ENCODE measurements around the gene PNMA8B.

The PNMA8B gene

GRCh38 chr19:46453661-46454060, 42.0 kb downstream of the PNMA8B start:
- Histone ChIP-seq H3K36me3 (replicated peaks; ENCODE audit: low read depth, low read length) (no peaks in the 10 kb centered on the region), H3K9me3 (ENCODE audit: insufficient read depth, low read length) (peaks cover 6% of the 10 kb centered on the region; the same call in 1 of the 2 replicates), H3K79me2 (ENCODE audit: low read length) (no peaks in the 10 kb centered on the region), H3K4me3 (ENCODE audit: low read length) (no peak overlapping the region), H3K27me3 (ENCODE audit: low read depth, low read length) (peaks cover 11% of the 10 kb centered on the region), H2AFZ (ENCODE audit: low read depth, low read length) (no peak overlapping the region), H3K4me1 (ENCODE audit: low read length) (no peaks in the 10 kb centered on the region), H3K4me2 (ENCODE audit: low read length) (no peak overlapping the region), H4K20me1 (ENCODE audit: insufficient read depth, low read length) (no peaks in the 10 kb centered on the region), H3K27ac (ENCODE audit: low read length) (no peak overlapping the region), H3K9ac (ENCODE audit: low read length) (no peak overlapping the region)
- no peak for TF ChIP-seq EZH2phosphoT487 (IDR thresholded peaks at IDR 0.05; ENCODE audit: low read depth)
- no peak for TF ChIP-seq CTCF (IDR thresholded peaks at IDR 0.05; ENCODE audit: low read depth, low read length)

DNA sequence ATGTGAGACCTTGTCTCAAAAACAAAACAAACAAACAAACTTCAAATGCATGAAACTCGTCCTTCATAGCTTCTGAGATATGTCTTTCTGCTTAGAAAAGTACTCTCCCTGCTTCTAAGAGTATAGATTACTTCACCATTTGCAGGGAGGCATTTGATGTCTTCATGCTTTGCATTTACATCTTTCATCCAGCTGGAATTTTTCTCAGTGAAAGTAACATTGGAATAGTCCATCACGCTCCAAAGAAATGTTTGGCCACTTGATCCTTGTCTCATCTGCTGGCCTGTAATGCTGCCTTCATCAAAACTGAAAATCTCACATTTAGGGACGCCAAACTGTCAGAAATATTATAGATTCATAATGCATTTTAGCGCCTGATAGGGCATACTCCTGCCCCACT, 43.5 kb downstream of the PNMA8B start:
- TF ChIP-seq CTCF (IDR thresholded peaks at IDR 0.05; ENCODE audit: low read depth, low read length) (no peak), EZH2phosphoT487 (IDR thresholded peaks at IDR 0.05; ENCODE audit: low read depth) (no peak)

GRCh38 chr19:46451352-46451751, 44.3 kb downstream of the PNMA8B start:
- H3K4me2 ChIP-seq (ENCODE audit: low read length), result no peak overlapping the region
- no peak overlapping the region for H3K4me3 ChIP-seq (ENCODE audit: low read length)
- no peak overlapping the region for H3K27ac ChIP-seq (ENCODE audit: low read length)
- peaks cover 6% of the 10 kb centered on the region; the same call in 1 of the 2 replicates for H3K9me3 ChIP-seq (ENCODE audit: insufficient read depth, low read length)
- no peaks in the 10 kb centered on the region for H3K79me2 ChIP-seq (ENCODE audit: low read length)
- no peaks in the 10 kb centered on the region for H4K20me1 ChIP-seq (ENCODE audit: insufficient read depth, low read length)
- H3K36me3 ChIP-seq (replicated peaks; ENCODE audit: low read depth, low read length), result no peaks in the 10 kb centered on the region
- H3K9ac ChIP-seq (ENCODE audit: low read length), result no peak overlapping the region
- no peak for TF ChIP-seq CTCF (IDR thresholded peaks at IDR 0.05; ENCODE audit: low read depth, low read length)
- TF ChIP-seq EZH2phosphoT487 (IDR thresholded peaks at IDR 0.05; ENCODE audit: low read depth), result no peak
- H3K4me1 ChIP-seq (ENCODE audit: low read length), result peaks cover 10% of the 10 kb centered on the region
- no peak overlapping the region for H2AFZ ChIP-seq (ENCODE audit: low read depth, low read length)
- peaks cover 11% of the 10 kb centered on the region for H3K27me3 ChIP-seq (ENCODE audit: low read depth, low read length)

More for the DNA sequence above, 43.5 kb downstream of the PNMA8B start:
- Histone ChIP-seq H3K4me2 (ENCODE audit: low read length) (no peak overlapping the region), H4K20me1 (ENCODE audit: insufficient read depth, low read length) (no peaks in the 10 kb centered on the region), H3K4me1 (ENCODE audit: low read length) (peaks cover 4% of the 10 kb centered on the region), H3K27me3 (ENCODE audit: low read depth, low read length) (peaks cover 11% of the 10 kb centered on the region), H3K4me3 (ENCODE audit: low read length) (no peak overlapping the region), H3K9me3 (ENCODE audit: insufficient read depth, low read length) (peaks cover 6% of the 10 kb centered on the region; the same call in 1 of the 2 replicates), H3K27ac (ENCODE audit: low read length) (no peak overlapping the region), H2AFZ (ENCODE audit: low read depth, low read length) (no peak overlapping the region), H3K79me2 (ENCODE audit: low read length) (no peaks in the 10 kb centered on the region), H3K9ac (ENCODE audit: low read length) (no peak overlapping the region), H3K36me3 (replicated peaks; ENCODE audit: low read depth, low read length) (no peaks in the 10 kb centered on the region)

- Histone ChIP-seq H2AFZ (ENCODE audit: low read depth, low read length) (no peak overlapping the region), H3K4me3 (ENCODE audit: low read length) (no peak overlapping the region), H4K20me1 (ENCODE audit: insufficient read depth, low read length) (no peaks in the 10 kb centered on the region), H3K27me3 (ENCODE audit: low read depth, low read length) (peaks cover 11% of the 10 kb centered on the region), H3K4me2 (ENCODE audit: low read length) (no peak overlapping the region), H3K4me1 (ENCODE audit: low read length) (peaks cover 10% of the 10 kb centered on the region), H3K36me3 (replicated peaks; ENCODE audit: low read depth, low read length) (no peaks in the 10 kb centered on the region), H3K9ac (ENCODE audit: low read length) (no peak overlapping the region), H3K9me3 (ENCODE audit: insufficient read depth, low read length) (peaks cover 6% of the 10 kb centered on the region; the same call in 1 of the 2 replicates), H3K79me2 (ENCODE audit: low read length) (no peaks in the 10 kb centered on the region), H3K27ac (ENCODE audit: low read length) (no peak overlapping the region)
- no peak for TF ChIP-seq EZH2phosphoT487 (IDR thresholded peaks at IDR 0.05; ENCODE audit: low read depth)
- TF ChIP-seq CTCF (IDR thresholded peaks at IDR 0.05; ENCODE audit: low read depth, low read length), result no peak
These were observed 44.9 kb downstream of the PNMA8B start for GRCh38 chr19:46450737-46451136.
